GM12891 (cell line): Measurements from ENCODE around the gene GMDS.

Experiments
- PAX5 ChIP-seq: IDR thresholded peaks from 2 replicates; pipeline ENCODE4 v1.6.1; 2011; ENCODE audit warnings: low read length, moderate library complexity, mild to moderate bottlenecking; ENCODE audit not compliant: insufficient read depth, severe bottlenecking
- POLR2A ChIP-seq: IDR thresholded peaks from 2 replicates; pipeline ENCODE4 v1.6.1; 2011; ENCODE audit warnings: low read depth, low read length, control low read depth
- POLR2AphosphoS5 ChIP-seq: IDR thresholded peaks from 2 replicates; pipeline ENCODE4 v1.6.1; 2011; ENCODE audit warnings: low read depth, low read length, control low read depth
- POU2F2 ChIP-seq: IDR thresholded peaks from 2 replicates; pipeline ENCODE4 v1.6.1; 2011; ENCODE audit warnings: low read depth, mild to moderate bottlenecking, control low read depth, low read length, moderate library complexity
- TAF1 ChIP-seq: IDR thresholded peaks from 2 replicates; pipeline ENCODE4 v1.6.1; 2011; ENCODE audit warnings: low read depth, low read length, control low read depth

DNA sequence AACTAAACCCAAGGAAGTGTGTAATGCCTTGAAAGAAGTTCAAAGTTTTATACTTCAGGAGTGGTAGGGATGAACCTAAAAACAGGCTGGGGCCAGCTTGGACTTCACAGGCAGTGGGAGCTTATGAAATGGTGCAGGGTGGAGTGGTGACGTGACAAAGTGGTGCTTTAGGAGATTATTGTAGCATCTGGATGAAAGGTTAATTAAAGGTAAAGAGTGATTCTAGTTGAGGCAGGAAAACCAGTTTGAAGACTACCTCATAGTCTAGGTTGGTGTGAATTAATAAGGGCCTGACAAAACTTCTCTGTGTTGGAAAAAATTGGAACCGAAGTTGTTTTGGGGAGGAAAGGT lies 30.5 kb upstream of the GMDS start:
- TF ChIP-seq TAF1 (no peak), POLR2AphosphoS5 (no peak), POLR2A (no peak), POU2F2 (no peak), PAX5 (no peak)
